ENCODE measurements around the gene KHDC1.
A peak's percentile ranks its signal among the peaks of the same experiment; 100 is the strongest.
"Not testable (repeated sequence)": the region's sequence is repeated elsewhere in the genome, so short reads cannot be mapped to it uniquely, and the experiment has no call there.

The KHDC1 gene

GRCh38 chr6:73250016-73250415, 13.0 kb downstream of the KHDC1 start:
- no peak for DNase-seq (ENCODE audit: low read depth)

DNA sequence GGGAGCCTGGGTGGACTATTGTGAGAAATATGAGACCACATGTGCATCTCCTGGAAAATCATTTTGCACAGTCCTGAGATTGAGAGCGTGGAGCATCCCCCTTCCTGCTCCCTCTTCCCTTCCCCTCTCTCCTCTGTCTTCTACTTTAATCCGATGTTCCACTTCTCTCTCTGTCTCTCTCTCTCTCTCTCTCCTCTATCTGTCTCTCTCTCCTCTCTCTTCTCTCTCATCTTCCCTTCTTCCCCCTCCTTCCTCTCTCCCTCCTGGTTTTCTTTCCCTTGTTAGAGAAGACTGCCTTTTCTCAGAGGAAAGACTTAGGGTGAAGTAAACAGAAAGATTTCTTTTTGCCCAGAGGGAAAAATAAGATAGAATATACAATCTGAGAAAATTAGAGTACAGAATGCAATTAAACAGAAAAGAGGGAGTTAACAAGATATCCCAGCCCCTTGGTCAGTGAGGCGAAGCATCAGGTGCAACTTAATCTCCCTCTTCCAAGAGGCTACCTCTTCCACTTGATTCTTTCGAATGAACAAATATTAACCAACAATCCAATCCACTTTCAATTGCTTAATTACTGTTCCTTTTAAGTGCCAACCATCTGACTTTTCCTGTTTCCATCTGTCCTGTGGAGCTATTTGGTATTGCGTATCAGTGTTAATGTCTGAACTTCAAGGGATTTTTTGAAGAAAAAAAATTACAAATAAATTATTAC, 14.6 kb downstream of the KHDC1 start:
- DNase-seq (ENCODE audit: low read depth): no peak

GRCh38 chr6:73242001-73242400, 21.0 kb downstream of the KHDC1 start:
- DNase-seq (ENCODE audit: low read depth): no peak

GRCh38 chr6:73240730-73241129, 22.3 kb downstream of the KHDC1 start:
- DNase-seq (ENCODE audit: low read depth): no peak

GRCh38 chr6:73236144-73236750, 26.7 kb downstream of the KHDC1 start:
- DNase-seq (ENCODE audit: low read depth): peak; percentile 93

DNA sequence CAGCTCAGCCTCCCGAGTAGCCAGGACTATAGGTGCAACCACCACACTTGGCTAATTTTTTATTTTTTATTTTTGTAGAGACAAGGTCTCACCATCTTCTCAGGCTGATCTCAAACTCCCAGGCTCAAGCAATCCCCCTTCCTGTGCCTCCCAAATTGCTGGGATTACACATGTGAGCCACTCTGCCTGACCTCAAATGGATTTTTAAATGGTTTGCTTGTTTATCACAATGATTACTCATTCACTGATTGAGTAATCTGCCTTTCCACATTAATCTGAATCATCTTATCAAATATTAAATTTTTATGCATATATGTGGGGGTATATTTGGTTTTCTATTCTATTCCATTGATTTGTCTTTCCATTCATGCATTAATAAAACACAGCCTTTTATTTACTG, 28.3 kb downstream of the KHDC1 start:
- DNase-seq (ENCODE audit: low read depth): peak; percentile 85

GRCh38 chr6:73233971-73234370, 29.0 kb downstream of the KHDC1 start:
- not testable (repeated sequence) for DNase-seq (ENCODE audit: low read depth)

DNA sequence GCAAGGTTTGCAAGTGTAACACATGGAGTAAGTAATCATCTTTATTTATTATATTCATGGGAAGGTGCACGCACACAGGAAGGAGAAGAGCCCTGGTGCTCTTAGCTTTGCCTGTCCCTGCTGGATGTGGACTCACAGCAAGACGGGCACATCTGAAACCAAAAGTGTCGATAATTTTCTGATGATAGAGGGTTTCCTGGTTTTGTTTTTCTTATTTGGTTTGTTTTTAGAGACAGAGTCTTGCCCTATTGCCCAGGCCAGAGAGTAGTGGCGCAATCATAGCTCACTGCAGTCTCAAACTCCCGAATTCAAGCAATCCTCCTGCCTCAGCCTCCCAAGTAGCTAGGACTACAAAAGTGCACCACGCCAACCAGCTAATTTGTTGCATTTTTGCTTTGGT, 29.9 kb downstream of the KHDC1 start:
- no peak for DNase-seq (ENCODE audit: low read depth)

GRCh38 chr6:73231986-73232391, 31.0 kb downstream of the KHDC1 start:
- DNase-seq (ENCODE audit: low read depth): no peak

DNA sequence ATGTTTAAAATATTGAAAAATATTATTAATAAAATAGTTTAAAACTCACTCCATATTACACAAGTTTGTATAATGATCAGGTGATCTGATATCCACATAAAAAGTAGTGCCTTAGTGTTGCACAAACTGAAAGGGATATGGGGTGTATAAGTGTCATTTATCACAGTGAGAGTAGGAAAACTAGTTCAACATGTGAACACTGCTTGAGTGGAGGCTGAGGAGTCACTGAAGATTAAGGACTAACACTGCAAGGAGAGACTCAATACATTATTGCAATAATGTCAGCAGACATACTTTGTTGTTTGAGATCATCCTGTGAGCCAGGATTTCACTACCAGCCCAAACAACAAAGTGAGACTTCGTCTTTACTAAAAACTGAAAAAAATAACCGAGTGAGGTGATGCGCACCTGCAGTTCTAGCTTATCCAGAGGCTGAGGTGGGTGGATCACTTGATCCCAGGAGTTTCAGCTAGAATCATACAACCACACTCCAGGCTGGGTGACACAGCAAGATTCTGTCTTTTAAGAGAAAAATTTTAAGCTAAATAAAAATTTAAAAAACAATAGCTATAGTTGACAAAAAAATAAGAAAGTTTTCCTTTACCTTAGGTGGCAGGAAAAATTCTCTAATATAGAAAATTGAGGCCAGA, 35.3 kb downstream of the KHDC1 start:
- no peak for DNase-seq (ENCODE audit: low read depth)

DNA sequence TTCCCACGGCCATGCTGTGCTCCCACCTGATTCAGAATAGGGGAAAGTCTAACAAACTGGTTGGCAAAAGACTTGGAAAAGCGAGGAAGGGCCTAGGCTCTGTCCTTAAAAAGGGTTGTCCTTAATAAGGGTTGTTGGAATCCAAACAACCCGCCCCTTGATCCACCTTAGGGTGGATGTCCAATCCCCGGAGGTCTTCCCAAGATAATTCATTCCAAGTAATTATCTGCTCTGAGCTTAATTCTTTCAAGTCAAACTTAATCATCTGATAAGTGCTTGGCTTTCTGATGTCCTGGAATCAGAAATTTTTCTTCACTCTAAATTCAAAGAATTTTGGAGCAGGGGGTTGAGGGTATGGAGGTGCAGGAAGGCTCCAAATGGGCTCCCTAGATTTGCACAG, 37.6 kb downstream of the KHDC1 start, which contains the start of gene KHDC1L:
Gene KHDC1L, minus strand, starts transcription at position 101 of the 400 bp plus-strand sequence. Its CDS starts 88 bp downstream, at position 13.
- no peak for DNase-seq (ENCODE audit: low read depth)

- DNase-seq (ENCODE audit: low read depth): no peak
Observed at GRCh38 chr6:73216859-73217258, 46.1 kb downstream of the KHDC1 start.

DNA sequence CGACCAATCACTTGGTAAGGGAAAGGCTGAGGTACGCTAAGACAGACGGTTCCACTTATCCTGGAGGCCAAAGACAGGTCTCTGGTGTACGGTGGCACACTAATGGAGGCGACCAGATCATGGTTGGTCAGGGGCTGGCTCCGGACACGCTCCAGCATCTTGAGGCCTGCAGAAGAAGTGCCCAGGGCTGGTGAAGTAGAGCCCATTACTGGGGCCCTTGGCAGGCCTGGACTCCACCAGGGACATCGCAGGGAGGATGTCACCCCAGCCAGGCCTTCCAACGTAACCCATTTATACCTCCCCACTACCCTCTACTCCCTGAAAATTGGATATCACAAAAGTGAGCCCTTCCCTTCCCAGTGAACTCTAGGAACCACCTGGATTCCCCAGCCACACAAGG, 53.9 kb downstream of the KHDC1 start:
- no peak for DNase-seq (ENCODE audit: low read depth)

GRCh38 chr6:73207221-73207837, 55.7 kb downstream of the KHDC1 start:
- DNase-seq (ENCODE audit: low read depth): no peak

GRCh38 chr6:73204252-73204651, 58.7 kb downstream of the KHDC1 start:
- no peak for DNase-seq (ENCODE audit: low read depth)

DNA sequence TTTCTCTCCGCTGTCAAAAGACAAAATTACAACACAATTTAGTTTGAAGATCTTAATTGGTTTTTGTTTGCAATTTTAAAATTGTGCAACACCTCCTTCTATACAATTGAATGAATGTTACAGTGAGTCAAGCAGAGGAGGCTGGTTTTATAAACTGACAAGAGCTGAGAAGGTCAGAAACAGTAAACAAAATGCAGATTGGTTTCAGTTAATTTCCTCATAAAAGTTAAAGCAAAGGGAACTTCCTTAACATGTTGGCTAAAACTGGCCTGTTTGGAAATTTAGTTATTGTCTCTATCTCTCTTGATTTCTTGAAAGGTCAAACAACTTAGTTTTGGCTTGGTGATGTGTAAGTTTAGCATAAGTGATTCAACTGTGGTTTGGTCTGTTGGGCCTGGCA, 59.9 kb downstream of the KHDC1 start:
- no peak for DNase-seq (ENCODE audit: low read depth)

DNA sequence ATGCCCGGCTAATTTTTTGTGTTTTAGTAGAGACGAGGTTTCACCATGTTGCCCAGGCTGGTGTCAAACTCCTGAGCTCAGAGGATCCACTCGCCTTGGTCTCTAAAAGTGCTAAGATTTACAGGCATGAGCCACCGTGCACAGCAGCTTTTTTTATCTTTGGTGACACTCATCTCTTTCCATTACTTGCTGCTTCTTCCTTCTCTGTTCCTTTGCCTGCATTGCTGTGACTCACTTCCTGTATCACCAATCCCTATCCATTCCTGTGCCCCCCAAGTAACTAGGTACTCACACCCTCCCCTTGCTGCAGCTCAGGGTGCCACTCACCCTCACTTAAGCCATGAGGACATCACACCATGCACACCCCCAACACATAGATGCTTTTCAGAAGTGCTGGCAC, 62.3 kb downstream of the KHDC1 start:
- no peak for DNase-seq (ENCODE audit: low read depth)

GRCh38 chr6:73200247-73200646, 62.7 kb downstream of the KHDC1 start:
- DNase-seq (ENCODE audit: low read depth): no peak

GRCh38 chr6:73194744-73195143, 68.3 kb downstream of the KHDC1 start:
- no peak for DNase-seq (ENCODE audit: low read depth)

DNA sequence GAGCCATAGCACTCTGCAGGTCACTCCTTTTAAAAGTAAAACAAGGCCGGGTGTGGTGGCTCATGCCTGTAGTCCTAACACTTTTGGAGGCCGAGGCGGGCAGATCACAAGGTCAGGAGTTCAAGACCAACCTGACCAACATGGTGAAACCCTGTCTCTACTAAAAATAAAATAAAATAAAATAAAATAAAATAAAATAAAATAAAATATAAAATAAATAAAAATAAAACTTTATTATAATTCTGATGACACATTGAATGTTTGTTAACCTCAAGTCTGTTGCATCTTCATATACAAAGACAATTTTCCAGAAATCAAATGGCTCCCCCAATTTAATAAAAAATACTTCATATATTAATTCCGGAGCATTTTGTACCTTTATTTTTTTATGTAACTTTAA, 69.7 kb downstream of the KHDC1 start:
- not testable (repeated sequence) for DNase-seq (ENCODE audit: low read depth)

Measured in HS-5 (cell line).